Measurements from ENCODE around the gene SYPL2.

Gene SYPL2

GRCh38 chr1:109516872-109517271 lies 50.5 kb downstream of the SYPL2 start:
- no peak for DNase-seq (ENCODE audit: low spot score)

- DNase-seq (ENCODE audit: low spot score): no peak
Observed at GRCh38 chr1:109517337-109517736, 51.0 kb downstream of the SYPL2 start.

- no peak for DNase-seq (ENCODE audit: low spot score)
Observed at GRCh38 chr1:109521002-109521951, 54.9 kb downstream of the SYPL2 start.

- no peak for DNase-seq (ENCODE audit: low spot score)
Observed at GRCh38 chr1:109522026-109522425, 55.7 kb downstream of the SYPL2 start.

GRCh38 chr1:109523706-109524105 lies 57.4 kb downstream of the SYPL2 start:
- no peak for DNase-seq (ENCODE audit: low spot score)

GRCh38 chr1:109527098-109527811 lies 60.9 kb downstream of the SYPL2 start:
- DNase-seq (ENCODE audit: low spot score): no peak

GRCh38 chr1:109527846-109528695 lies 61.7 kb downstream of the SYPL2 start:
- DNase-seq (ENCODE audit: low spot score): no peak

- DNase-seq (ENCODE audit: low spot score): no peak
Observed at GRCh38 chr1:109528712-109529111, 62.4 kb downstream of the SYPL2 start.

- no peak for DNase-seq (ENCODE audit: low spot score)
Observed at GRCh38 chr1:109529881-109530456, 63.6 kb downstream of the SYPL2 start.

- peak; percentile 73 for DNase-seq (ENCODE audit: low spot score)
Observed at GRCh38 chr1:109530457-109531087, 64.2 kb downstream of the SYPL2 start.

GRCh38 chr1:109531380-109531779 lies 65.0 kb downstream of the SYPL2 start:
- DNase-seq (ENCODE audit: low spot score): no peak
